GM12878 (cell line): Measurements from ENCODE around the gene CTCFL. TPM values are rescaled to one million over a fixed set of nuclear protein-coding genes. Genes with fewer than 3 reads are reported as not detected.

ENCODE experiments used
- CUX1 ChIP-seq: IDR thresholded peaks from 2 replicates; pipeline ENCODE4 v1.6.1; 2012; ENCODE audit warnings: improper control_type of control experiment, low read depth, low read length; ENCODE audit not compliant: insufficient replicate concordance
- HDGF ChIP-seq: fragments of 450-650 bp; IDR thresholded peaks from 2 replicates; pipeline ENCODE4 v1.6.1; 2016; ENCODE audit warnings: antibody characterized with exemption
- NKRF ChIP-seq: fragments of 450-650 bp; conservative IDR thresholded peaks from 2 replicates; pipeline ENCODE4 v1.6.1; 2017; ENCODE audit warnings: mild to moderate bottlenecking, moderate library complexity
- PAX5 ChIP-seq: IDR thresholded peaks from 2 replicates; pipeline ENCODE4 v1.6.1; 2011; ENCODE audit warnings: low read depth, low read length, borderline replicate concordance
- PBX3 ChIP-seq: IDR thresholded peaks from 2 replicates; pipeline ENCODE4 v1.6.1; 2011; ENCODE audit warnings: mild to moderate bottlenecking, low read depth, low read length, moderate library complexity; ENCODE audit not compliant: insufficient replicate concordance
- POLR2AphosphoS2 ChIP-seq: IDR thresholded peaks from 2 replicates; pipeline ENCODE4 v1.6.1; 2011; ENCODE audit warnings: low read depth, mild to moderate bottlenecking, low read length, improper control_type of control experiment, moderate library complexity
- RUNX3 ChIP-seq: IDR thresholded peaks from 2 replicates; pipeline ENCODE4 v1.6.1; 2012; ENCODE audit warnings: low read length, inconsistent platforms
- YY1 ChIP-seq: IDR thresholded peaks from 2 replicates; pipeline ENCODE4 v1.6.1; 2011; ENCODE audit warnings: low read depth, mild to moderate bottlenecking, low read length
- ZNF687 ChIP-seq: fragments of 450-650 bp; IDR thresholded peaks from 2 replicates; pipeline ENCODE4 v1.6.1; 2017; ENCODE audit warnings: mild to moderate bottlenecking, moderate library complexity
- polyA plus RNA-seq, 11 experiments: library from polyadenylated mRNA; depleted of rRNA in 4 of 11; unstranded in 6 of 11; stranded (reverse) in 5 of 11; fragments of >200 nt; fragmentation: Nextera tagmentation in 4 of 11; fragmentation: Illumina TruSeq in 1 of 11; extraction: Ambion mirVana in 4 of 11; extraction: Trizol in 1 of 11; gene quantifications; 1 replicate in 1 of 11; 2 replicates in 10 of 11; pipeline versions ENCODE4 v1.2.1 to v1.2.3, GENCODE V29; 2011 to 2016; ENCODE audit warnings: inconsistent platforms in 2 of 11, missing spikeins in 2 of 11, low read depth in 1 of 11
- total RNA-seq, 4 experiments: library from RNA; depleted of rRNA in 3 of 4; stranded (reverse); fragments of >200 nt in 3 of 4; fragmentation: Illumina TruSeq in 1 of 4; extraction: Trizol in 1 of 4; gene quantifications; 2 replicates each; pipeline versions ENCODE4 v1.2.1 to v1.2.3, GENCODE V29; 2013 to 2021

Gene CTCFL
- total and polyA plus RNA-seq, 10 of the 15 experiments (the other 5 are each of a cell fraction or from before 2014, with no cell fraction given), result 0.06 to 0.20 (median 0.11) TPM; not detected in 4

GRCh38 chr20:57468523-57469417 is 56.2 kb downstream of the CTCFL start (continued):
- TF ChIP-seq PAX5 (peak; percentile 58; the same call in 1 of the 2 replicates), NKRF (no peak), HDGF (no peak), YY1 (no peak), PBX3 (no peak), CUX1 (no peak), ZNF687 (peak; percentile 20; the same call in 1 of the 2 replicates), RUNX3 (peak; percentile 51), POLR2AphosphoS2 (no peak)
